GOT3 (cell line): ENCODE data around the gene ADGRD2.

ENCODE experiments used
- DNase-seq: peaks from one replicate; lab custom pipeline; 2025; ENCODE audit warnings: mixed read lengths; lab: John Stamatoyannopoulos, UW

ADGRD2 gene

GRCh38 chr9:124479947-124480620 lies 29.8 kb downstream of the ADGRD2 start:
- DNase-seq, result no peak

GRCh38 chr9:124480621-124480981 lies 30.4 kb downstream of the ADGRD2 start:
- DNase-seq, result no peak

- DNase-seq, result no peak
These were observed 30.9 kb downstream of the ADGRD2 start for GRCh38 chr9:124481115-124481514.

GRCh38 chr9:124482431-124483031 lies 32.3 kb downstream of the ADGRD2 start:
- DNase-seq, result no peak

GRCh38 chr9:124483481-124483880 lies 33.2 kb downstream of the ADGRD2 start:
- DNase-seq, result no peak

GRCh38 chr9:124485201-124485600 lies 35.0 kb downstream of the ADGRD2 start:
- no peak for DNase-seq

GRCh38 chr9:124485936-124486335 lies 35.7 kb downstream of the ADGRD2 start:
- no peak for DNase-seq

GRCh38 chr9:124486778-124487259 lies 36.6 kb downstream of the ADGRD2 start:
- no peak for DNase-seq

- no peak for DNase-seq
These were observed 37.3 kb downstream of the ADGRD2 start for GRCh38 chr9:124487260-124488182.

- DNase-seq, result no peak
These were observed 38.5 kb downstream of the ADGRD2 start for GRCh38 chr9:124488641-124489210.

GRCh38 chr9:124489222-124489621 lies 39.0 kb downstream of the ADGRD2 start:
- DNase-seq, result no peak

- DNase-seq, result no peak
These were observed 39.8 kb downstream of the ADGRD2 start for GRCh38 chr9:124490004-124490403.

- no peak for DNase-seq
These were observed 41.1 kb downstream of the ADGRD2 start for GRCh38 chr9:124491049-124491975.

- no peak for DNase-seq
These were observed 42.6 kb downstream of the ADGRD2 start for GRCh38 chr9:124492818-124493217.

- DNase-seq, result no peak
These were observed 43.0 kb downstream of the ADGRD2 start for GRCh38 chr9:124493218-124493617.

- DNase-seq, result no peak
These were observed 43.7 kb downstream of the ADGRD2 start for GRCh38 chr9:124493794-124494479.

- no peak for DNase-seq
These were observed 45.1 kb downstream of the ADGRD2 start for GRCh38 chr9:124495126-124496074.

- no peak for DNase-seq
These were observed 45.8 kb downstream of the ADGRD2 start for GRCh38 chr9:124496075-124496449.

- no peak for DNase-seq
These were observed 46.2 kb downstream of the ADGRD2 start for GRCh38 chr9:124496463-124496862.

- DNase-seq, result no peak
These were observed 47.2 kb downstream of the ADGRD2 start for GRCh38 chr9:124497441-124497840.
